ENCODE data around the gene ADAMTS13. TPM values are rescaled to one million over a fixed set of nuclear protein-coding genes. Genes with fewer than 3 reads are reported as not detected.

Gene ADAMTS13
- total RNA-seq, 6 experiments from 2014 or later = 8.1 to 27.7 (median 11.3) TPM

- no peak for ATAC-seq
- no peaks in the 10 kb centered on the region for H3K9me3 ChIP-seq
- no peak overlapping the region for H3K4me3 ChIP-seq
- no peaks in the 10 kb centered on the region for H3K4me1 ChIP-seq
- intact Hi-C loops (cut with DNase I) = no loop called here
- H3K27me3 ChIP-seq = no peaks in the 10 kb centered on the region
- no peak overlapping the region for H3K27ac ChIP-seq
- WGBS (ENCODE audit: insufficient coverage, low coverage, low lambda C conversion rate, missing lambda C conversion rate) = 74% methylated on average over 7 of the region's 33 CpGs
- peak in 1 of 3 donors; percentile 15 for DNase-seq
- TF ChIP-seq CTCF (IDR thresholded peaks at IDR 0.05) = no peak
- no peak for TF ChIP-seq POLR2A (IDR thresholded peaks at IDR 0.05)
- no peaks in the 10 kb centered on the region for H3K36me3 ChIP-seq
Measured at GRCh38 chr9:133492061-133493021, 70.2 kb downstream of the ADAMTS13 start.

- no peaks in the 10 kb centered on the region for H3K27me3 ChIP-seq
- intact Hi-C loops (cut with DNase I) = no loop called here
- H3K27ac ChIP-seq = no peak overlapping the region
- H3K4me3 ChIP-seq = no peak overlapping the region
- ATAC-seq (peak in 1 of 4 donors; percentile 16), DNase-seq (peak in 1 of 3 donors; percentile 12)
- H3K4me1 ChIP-seq = no peaks in the 10 kb centered on the region
- TF ChIP-seq POLR2A (IDR thresholded peaks at IDR 0.05) = no peak
- TF ChIP-seq CTCF (IDR thresholded peaks at IDR 0.05) = no peak
- H3K36me3 ChIP-seq = no peaks in the 10 kb centered on the region
- WGBS (ENCODE audit: insufficient coverage, low coverage, low lambda C conversion rate, missing lambda C conversion rate) = no CpG with 5 or more reads among the region's 11 CpGs
- H3K9me3 ChIP-seq = no peaks in the 10 kb centered on the region
Measured at GRCh38 chr9:133493428-133493827, 71.3 kb downstream of the ADAMTS13 start.

- peak in 1 of 3 donors; percentile 12 for DNase-seq
- Histone ChIP-seq H3K9me3 (no peaks in the 10 kb centered on the region), H3K36me3 (no peaks in the 10 kb centered on the region), H3K4me1 (peaks cover 0 to under 1% (median 0%) of the 10 kb centered on the region in 4 donors), H3K27ac (no peak overlapping the region), H3K27me3 (no peaks in the 10 kb centered on the region), H3K4me3 (no peak overlapping the region)
- no peak for TF ChIP-seq CTCF (IDR thresholded peaks at IDR 0.05)
- TF ChIP-seq POLR2A (IDR thresholded peaks at IDR 0.05) = no peak
- WGBS (ENCODE audit: insufficient coverage, low coverage, low lambda C conversion rate, missing lambda C conversion rate) = 83% methylated on average over 5 of the region's 23 CpGs
- no peak for ATAC-seq
- intact Hi-C loops (cut with DNase I) = no loop called here
Measured at GRCh38 chr9:133493845-133494540, 71.8 kb downstream of the ADAMTS13 start.

GRCh38 chr9:133494636-133495326, 72.6 kb downstream of the ADAMTS13 start:
- Histone ChIP-seq H3K9me3 (no peaks in the 10 kb centered on the region), H3K4me1 (peaks cover 0 to 6% (median 0%) of the 10 kb centered on the region in 4 donors), H3K27ac (no peak overlapping the region), H3K4me3 (no peak overlapping the region), H3K27me3 (no peaks in the 10 kb centered on the region), H3K36me3 (no peaks in the 10 kb centered on the region)
- ATAC-seq = no peak
- DNase-seq = peak in 1 of 3 donors; percentile 9
- TF ChIP-seq POLR2A (IDR thresholded peaks at IDR 0.05) (no peak), CTCF (IDR thresholded peaks at IDR 0.05) (no peak)
- no CpG with 5 or more reads among the region's 24 CpGs for WGBS (ENCODE audit: insufficient coverage, low coverage, low lambda C conversion rate, missing lambda C conversion rate)
- intact Hi-C loops (cut with DNase I) = no loop called here
